NCI-H146 treated with DMSO at 0.1 percent for 48 hours (cell line): Measurements from ENCODE around the gene UBE2D4.
"Not testable (repeated sequence)": the region's sequence is repeated elsewhere in the genome, so short reads cannot be mapped to it uniquely, and the experiment has no call there.

Experiments
- DNase-seq: peaks from one replicate; lab custom pipeline; 2025; ENCODE audit not compliant: unreplicated experiment; lab: John Stamatoyannopoulos, UW

The UBE2D4 gene

DNA sequence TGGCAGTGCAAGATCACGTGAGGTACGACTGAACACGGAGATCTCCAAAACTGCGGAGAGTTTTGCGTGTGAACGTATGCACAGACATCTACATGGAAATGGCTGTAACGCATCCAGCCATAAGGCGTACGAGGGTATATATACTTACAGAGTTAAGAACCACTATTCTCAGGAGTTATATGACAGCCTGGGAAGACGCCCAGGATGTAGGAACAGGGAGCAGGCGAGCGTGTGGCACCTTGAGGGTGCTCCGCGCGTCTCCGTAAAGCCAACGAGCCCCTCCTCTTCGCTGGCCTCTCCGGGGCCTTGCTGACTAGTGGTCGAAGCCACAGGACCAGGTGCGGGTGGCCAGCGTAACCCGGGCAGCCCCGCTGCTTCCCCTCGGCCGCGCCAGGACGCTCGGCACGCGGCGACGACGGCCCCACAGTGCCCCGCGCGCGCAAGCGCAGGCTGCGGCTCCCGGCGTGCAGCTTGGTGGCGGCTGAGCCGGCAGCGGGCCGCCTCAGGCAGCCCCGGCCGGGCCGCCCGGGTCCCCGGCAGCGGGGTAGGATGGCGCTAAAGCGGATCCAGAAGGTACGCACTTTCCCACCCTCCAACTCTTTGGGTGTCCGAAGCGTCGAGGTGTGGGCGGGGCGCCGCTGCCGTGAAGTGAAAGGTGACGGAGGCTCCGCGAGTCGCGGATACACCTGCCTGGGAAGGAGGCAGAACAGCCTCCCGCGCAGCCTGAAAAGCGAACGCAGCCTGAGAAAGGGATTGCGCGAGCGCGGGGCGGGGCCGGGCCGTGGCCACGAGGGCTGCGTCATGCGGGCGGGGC lies at the start of gene UBE2D4:
TSS of gene UBE2D4 (plus strand) at position 453 of the 814 bp plus-strand sequence. CDS start at position 550, 97 bp downstream.
- DNase-seq: peak; percentile 80

DNA sequence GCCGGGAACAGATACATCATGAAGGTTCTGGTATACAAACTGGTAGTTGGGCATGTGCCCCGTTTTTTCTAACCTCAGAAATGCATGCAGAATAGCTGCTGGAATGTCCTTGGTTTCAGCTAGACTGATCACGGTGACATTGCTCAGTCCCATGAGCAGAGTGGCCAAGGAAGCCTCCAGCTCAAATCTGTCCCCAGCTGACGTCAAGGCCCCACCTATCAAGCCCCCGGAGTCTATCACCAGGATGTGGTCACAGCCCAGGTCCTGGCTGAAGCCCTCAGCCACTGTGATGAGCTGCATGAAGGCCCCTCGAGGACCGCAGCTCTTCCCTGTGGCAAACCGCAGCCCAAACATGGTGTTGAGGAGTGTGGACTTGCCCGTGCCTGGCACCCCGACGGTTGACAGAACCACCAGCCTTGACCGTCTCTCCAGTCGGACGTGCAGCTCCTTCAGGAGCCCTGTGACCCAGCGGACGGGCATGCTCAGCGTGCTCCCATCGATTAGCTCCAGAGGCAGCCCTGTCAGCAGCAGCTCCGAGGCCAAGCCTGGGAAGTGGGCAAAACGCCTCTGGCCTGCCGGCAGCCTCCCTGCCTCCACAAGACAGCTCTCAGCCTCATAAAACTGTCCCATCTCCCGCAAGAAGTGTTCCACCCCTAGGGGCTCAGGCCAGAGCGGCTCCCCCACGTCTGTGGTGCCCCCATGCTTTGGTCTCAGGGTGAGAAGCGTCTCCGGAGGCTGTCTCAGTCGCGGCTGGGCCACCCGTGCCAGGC lies 49.1 kb upstream of the UBE2D4 start:
- no peak for DNase-seq

DNA sequence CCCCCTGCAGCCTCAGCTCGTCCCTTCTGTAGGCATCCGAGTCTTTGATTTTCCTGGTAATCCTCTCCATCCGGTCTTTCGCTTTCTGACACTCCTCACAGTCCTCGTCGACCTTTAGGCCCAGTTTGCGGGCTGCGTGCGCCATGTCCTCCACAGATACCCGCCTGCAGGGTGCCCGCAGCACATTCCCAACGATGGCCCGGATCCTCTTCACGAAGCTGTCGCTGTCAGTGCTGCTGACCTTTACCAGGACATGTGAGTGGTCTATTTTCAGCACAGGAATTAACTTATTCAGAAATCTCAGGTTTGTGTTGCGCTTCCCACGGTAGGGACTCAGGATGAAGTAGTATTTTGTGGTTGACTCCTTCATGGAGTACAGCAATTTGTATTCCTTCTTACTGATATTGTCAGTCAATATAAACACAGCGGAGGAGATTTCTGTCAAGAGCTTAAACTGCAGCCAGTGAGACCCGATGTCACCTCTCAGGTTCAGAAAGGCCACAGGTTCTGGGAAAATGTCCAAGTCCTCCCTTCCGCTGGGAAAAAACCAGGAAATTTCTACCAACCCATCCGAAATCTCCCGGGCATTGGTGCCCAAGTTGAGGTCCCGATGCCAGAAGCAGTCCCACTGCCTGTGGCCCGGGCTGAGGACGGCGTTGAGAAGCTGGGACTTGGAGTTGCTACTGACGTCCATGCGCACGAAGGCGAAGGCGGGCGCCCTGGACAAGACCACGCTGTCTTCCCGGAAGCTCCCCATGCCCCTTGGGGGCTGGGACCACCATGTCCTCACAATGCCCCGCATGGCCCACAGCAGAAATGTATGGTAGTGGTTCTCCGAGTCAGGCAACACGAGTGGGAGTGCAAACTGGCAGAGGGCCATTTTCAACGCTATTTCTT lies 48.0 kb upstream of the UBE2D4 start:
- DNase-seq: no peak

DNA sequence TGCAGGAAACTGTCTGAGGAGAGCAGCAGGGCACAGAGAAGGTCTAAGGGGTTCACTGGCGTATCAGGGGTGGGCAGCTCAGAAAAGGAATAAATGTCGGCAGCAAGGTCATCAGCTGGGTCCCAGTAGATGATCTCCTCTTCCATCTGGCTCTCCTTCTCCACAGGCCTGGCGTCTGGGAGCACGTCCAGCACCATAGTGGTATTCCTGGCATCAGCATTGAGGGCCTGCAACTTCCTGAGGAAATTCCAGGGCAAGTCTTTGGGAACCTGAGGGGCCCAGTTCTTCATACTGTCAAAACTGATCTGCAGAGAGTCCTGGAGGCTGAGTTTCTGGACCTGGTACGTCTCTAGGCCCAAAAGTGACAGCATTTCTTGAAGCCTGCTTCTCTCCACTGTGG lies 47.4 kb upstream of the UBE2D4 start:
- no peak for DNase-seq

DNA sequence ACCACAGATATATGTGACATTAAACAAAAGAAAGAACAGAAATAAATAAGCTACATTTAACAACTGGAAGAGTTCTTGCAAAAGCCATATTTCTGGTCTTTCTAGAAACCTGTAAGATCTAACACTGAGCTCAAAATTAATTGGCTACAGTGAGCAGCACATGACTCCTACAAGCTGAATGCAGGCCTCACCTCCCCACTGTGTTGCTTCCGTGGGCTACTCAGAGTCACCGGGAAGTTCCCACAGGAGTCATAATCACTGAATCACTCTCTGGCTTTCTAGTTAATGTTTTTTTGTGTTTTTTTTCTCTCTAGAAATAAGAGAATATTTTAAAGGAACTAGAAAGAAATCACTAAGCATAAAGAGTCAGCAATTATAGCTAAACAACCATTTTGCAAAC lies 46.8 kb upstream of the UBE2D4 start:
- DNase-seq: no peak

DNA sequence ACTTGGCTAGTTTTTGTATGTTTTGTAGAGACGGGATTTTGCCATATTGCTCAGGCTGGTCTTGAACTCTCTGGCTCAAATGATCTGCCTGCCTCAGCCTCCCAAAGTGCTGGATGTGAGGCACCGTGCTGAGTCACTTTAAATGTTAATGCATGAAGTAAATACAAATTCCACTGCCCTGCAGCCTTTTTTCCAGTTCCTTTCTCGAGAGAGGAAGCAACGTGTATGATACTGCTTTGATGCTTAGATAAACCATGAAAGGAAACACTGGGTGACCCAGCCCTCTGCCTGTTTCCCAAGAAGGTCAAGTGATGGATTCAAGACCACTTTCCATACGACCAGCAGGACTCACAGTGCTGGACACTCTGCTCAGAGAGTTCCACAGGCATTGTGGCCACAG lies 45.6 kb upstream of the UBE2D4 start:
- no peak for DNase-seq

DNA sequence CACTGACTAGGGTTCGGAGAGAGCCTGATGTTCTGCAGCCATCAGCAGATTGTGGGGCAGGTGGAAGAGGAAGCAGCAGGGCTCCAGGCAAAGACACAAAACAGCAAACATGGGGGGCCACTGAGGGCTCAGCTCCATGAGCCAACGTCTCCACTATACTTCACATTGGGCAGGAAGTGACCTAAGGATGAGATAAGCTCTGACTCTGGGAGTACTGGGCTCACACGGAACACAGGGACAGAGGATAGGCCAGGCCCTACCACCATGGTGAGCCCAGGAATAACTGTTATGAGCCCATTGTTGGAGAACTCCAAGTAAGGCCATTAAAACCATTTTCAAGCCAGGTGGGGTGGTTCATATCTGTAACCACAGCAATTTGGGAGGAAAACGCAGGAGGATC lies 42.0 kb upstream of the UBE2D4 start:
- DNase-seq: no peak

DNA sequence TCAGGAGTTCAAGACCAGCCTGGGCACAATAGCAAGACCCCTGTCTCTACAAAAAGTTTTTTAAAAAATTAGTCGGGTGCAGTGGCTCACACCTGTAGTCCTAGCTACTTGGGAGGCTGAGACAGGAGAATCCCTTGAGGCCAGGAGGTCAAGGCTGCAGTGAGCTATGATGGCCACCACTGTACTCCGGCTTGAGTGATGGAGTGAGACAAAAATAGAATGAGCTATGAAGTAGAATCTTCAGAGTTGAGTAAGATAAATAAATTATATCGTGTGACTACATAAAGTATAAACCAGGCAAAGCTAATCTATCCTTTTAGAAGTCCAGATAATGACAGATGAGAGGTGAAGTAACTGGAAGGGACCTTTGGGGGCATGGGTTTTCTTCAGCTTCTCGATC lies 41.6 kb upstream of the UBE2D4 start:
- DNase-seq: no peak

DNA sequence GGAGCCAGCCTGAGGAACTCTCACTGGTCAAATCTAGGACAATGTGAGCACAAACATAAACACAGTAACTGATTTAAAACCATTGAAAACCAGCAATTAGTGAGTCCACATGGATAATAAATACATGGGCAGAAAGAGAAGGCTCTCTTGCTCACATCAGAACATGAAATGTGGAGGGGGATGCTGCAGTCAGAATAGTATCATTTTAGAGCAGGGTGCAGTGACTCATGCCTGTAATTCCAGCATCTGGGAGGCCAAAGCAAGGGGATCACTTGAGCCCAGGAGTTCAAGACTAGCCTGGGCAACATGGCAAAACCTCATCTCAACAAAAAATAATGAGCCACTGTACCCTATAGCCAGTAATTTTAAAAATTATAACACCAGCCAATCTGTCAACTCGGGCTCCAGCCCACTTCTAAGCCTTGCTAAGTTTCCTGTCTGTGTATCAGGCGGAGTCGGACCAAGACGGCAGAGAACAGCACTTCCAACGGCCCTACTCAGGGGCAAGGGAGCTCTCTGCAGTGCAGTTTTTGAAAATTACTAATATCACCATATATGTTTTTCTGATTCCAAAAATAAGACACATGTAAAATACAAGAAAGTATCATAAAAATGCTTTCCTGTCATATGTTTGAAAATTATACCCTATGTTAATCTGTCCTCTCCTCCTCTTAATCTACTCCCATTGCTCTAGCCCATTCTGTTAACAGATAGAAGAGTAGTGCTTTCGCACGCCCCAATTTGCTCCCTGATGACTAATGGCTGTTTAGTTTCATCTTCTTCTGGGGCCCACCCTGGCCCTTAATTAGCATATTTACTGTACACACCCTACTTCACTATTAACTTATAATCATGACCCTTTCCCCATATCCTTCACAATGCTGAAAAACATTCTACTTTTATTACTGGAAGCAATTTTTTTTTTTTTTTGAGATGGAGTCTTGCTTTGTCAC lies 37.0 kb upstream of the UBE2D4 start:
- no peak for DNase-seq

DNA sequence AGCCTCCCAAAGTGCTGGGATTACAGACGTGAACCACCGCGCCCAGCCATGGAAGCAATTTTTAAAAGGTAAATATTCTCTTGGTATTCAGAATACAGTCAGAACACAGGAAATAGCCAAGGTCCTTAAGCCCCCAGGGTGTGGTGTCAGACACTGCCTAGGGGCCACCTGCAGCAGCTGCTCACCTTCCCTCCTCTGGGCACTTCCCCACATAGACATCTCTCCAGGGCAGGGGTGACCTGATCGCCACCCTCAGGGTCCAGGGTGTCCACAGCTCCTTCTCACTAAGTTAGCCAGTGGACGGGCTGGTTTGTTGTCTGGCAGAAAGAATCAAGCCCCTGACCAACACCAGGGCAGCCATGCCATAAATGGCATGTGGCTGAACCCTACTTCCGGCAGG lies 35.8 kb upstream of the UBE2D4 start:
- peak; percentile 24 for DNase-seq

DNA sequence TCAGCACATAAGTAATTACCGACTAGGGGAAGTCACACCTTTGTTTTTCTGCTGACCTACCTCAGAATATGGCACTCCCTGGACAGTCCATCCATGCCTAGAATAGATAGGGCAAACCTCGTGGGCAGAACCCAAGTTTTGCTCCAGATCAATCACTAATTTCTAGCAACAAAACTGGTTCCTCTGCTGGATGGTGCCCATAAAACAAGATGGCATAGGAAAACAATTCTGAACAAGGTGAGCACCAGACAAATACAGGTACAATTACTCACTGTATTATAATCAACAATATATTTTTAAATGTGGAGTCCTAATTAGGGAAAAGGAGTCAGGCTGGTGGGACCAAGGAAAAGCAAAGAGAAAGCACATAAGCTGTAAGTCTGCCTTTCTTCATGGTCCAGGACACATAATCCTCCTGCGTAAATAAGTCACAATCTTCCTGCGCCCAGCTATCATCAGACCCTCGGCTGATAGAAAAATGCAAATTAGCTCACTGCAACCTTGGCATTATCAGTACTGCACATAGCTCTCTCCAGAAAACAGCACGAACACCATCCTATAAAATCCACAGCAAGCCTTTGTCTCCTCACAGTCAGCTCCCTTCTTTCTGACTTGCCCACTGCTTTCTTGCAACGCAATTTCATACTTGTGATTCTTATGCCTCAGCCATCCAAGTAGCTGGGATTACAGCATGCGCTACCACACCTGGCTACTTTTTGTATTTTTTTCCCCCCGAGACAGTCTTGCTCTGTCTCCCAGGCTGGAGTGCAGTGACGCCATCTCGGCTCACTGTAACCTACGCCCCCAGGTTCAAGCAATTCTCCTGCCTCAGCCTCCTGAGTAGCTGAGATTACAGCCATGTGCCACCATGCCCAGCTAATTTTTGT lies 34.9 kb upstream of the UBE2D4 start:
- DNase-seq: no peak

DNA sequence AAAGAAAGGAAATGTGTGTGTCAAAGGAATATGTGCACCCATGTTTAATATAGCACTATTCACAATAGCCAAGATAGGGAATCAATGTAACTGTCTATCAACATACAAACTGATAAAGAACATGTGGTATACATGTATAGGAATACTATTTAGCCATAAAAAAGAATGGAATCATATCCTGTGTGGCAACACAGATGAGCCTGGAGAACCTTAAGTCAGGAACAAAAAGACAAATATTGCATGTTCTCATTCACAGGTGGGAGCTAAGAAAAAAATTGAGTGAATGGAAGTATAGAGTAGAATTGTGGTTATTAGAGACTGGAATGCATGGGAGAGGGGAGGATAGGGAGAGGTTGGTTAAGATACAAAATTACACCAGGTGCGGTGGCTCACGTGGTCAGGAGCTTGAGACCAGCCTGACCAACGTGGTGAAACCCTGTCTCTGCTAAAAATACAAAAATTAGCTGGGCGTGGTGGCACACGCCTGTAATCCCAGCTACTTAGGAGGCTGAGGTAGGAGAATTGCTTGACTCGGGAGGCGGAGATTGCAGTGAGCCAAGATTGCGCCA lies 30.3 kb upstream of the UBE2D4 start:
- no peak for DNase-seq

DNA sequence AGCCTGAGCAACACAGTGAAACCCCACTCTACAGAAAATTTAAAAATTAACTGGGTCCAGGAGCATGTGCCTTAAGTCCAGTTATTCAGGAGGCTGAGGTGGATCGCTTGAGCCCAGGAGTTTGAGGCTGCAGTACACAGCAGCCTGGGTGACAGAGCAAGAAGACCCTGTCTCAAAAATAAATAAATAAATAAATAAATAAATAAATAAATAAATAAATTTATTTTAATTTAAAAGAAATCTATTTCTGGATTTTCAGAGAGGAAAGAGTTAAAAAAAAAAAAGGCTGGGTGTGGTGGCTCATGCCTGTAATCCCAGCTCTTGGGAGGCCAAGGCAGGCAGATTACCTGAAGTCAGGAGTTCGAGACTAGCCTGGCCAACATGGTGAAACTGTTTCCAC lies 27.7 kb upstream of the UBE2D4 start:
- DNase-seq: not testable (repeated sequence)

DNA sequence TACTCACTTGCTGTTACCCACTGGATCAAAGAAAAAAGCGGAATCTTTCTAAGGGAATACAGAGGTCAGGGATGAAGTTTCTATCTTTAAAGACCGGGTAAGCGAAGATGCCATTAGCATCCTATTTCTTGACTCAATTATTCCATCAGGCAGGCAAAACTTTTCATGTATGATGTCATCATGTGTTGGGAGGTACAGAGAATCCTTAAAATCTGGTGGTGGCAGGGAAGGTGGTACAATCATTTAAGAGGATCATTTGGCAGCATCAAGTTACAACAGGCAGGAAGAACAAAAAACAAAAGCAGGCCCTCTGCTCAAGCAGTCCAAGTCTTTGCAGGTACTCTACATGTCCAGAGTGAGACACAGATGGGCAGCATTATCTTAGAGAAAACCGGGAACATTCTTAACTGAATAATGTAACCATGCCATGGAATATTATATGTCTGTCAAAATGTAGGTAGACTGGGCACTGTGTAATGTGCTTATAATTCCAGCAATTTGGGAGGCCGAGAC lies 23.6 kb upstream of the UBE2D4 start:
- no peak for DNase-seq

DNA sequence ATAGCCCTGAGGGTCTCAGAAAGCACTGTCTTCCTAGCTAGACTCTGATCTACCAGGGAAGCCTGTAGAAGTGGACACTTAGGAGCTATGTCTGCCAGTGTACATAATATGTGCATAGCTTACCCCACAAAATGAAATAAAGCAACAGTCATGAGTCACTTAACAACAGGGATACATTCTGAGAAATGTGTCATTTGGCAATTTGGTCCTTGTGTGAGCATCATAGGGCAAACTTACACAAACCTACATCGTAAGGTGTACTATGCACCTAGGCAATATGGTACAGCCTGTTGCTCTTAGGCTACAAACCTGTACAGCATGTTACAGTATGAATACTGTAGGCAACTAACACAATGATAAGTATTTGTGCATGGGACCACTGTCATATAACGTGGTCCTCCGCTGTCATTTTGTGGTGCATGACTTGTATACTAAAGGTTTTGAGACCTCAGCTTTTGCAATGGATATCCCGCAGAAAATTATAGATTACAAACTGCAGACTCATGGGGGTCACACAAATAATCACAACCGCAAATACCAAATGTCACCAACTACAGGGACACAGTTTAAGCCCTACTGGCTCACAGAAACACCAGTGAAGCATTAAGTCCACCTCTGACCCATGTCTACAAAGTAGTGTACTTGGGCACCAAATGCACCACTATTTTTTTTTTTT lies 21.6 kb upstream of the UBE2D4 start:
- no peak for DNase-seq

DNA sequence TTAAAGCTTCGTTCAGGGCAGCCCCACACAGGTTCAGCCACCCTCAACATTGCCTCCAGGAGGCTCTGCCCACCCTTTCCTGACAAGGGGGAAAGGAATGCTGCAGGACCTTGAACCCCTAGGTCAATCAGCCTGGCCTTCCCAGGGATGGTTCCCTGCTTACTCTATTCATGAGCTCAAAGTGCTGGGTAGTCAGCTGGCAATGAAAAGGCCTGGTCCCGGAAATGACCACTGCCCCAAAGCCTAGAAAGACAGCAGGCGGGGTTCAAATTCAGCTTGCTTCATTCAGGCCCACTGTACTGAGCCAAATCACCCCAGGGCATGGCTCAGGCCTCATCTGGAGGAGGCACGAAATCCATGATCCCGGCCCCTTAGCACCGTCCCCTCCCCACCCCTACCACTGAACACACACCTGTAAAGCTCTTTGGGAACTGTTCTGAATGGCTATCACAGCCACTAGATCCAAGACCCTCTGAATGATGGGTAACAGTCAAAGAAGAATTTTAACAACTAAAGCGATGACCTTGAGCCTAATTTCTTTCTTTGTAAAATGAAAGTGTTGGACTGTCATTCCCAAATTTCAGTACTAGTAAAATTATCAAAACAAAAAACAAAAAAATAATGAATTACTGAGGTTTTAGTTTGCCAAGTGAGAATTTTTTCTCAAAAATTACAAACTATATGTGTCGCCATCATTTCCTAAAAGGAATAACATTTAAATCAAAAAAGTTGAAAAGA lies 20.9 kb upstream of the UBE2D4 start:
- DNase-seq: no peak

DNA sequence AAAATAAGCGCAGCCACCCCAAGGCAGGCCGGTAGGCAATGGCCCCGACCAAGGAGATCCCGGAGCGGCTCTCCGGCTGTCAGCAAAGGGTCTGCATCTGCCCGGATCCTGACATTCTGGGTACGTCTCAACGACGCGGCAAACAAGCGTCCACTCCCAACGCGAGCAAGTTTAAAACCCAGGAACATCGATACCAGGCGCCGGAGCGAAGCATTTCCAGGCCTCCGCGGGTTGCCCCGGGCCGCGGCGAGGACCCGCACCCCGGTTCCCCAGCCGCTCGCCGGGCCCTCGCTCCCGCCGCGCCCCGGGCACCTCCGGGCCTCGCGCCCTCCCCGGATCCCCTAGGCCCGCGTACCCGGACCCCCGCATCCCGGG lies 20.3 kb upstream of the UBE2D4 start:
- DNase-seq: no peak
